Esophagus muscularis mucosa (tissue), 4 donors: ENCODE data around the gene RAMP3. TPM values are rescaled to one million over a fixed set of nuclear protein-coding genes. Genes with fewer than 3 reads are reported as not detected.

ENCODE experiments used
- DNase-seq: peaks from one replicate; pipeline ENCODE4 v3.0.0-alpha.2; 2017; ENCODE audit errors: extremely low spot score
- H3K27ac ChIP-seq, 4 donors: fragments of 200-600 bp; sonication (generic); replicated peaks in 1 of 4; 1 replicate in 3 of 4; 2 replicates in 1 of 4; pipeline ENCODE4 v1.5.1; 2016 to 2019; ENCODE audit warnings: mild to moderate bottlenecking in 1 of 4
- H3K27me3 ChIP-seq, 4 donors: fragments of 200-600 bp; sonication (generic); one replicate each; pipeline versions ENCODE4 v1.5.1 to v1.6.0; 2016 to 2019
- H3K36me3 ChIP-seq, 4 donors: fragments of 200-600 bp; sonication (generic); one replicate each; pipeline ENCODE4 v1.5.1; 2016 to 2019
- H3K4me1 ChIP-seq, 4 donors: fragments of 200-600 bp; sonication (generic); one replicate each; pipeline ENCODE4 v1.5.1; 2016 to 2019
- H3K4me3 ChIP-seq, 4 donors: fragments of 200-600 bp; sonication (generic); 1 replicate in 2 of 4; 2 replicates in 2 of 4; pipeline ENCODE4 v1.5.1; 2016 to 2019; ENCODE audit warnings: mild to moderate bottlenecking in 4 of 4, moderate library complexity in 1 of 4
- H3K9me3 ChIP-seq, 4 donors: fragments of 200-600 bp; sonication (generic); 1 replicate in 3 of 4; 2 replicates in 1 of 4; pipeline ENCODE4 v1.5.1; 2016 to 2019
- CTCF ChIP-seq, 3 experiments: fragments of 200-600 bp in 2 of 3; fragments of 450-650 bp in 1 of 3; sonication (generic) in 2 of 3; IDR thresholded peaks; one replicate each; pipeline ENCODE4 v1.5.1; 2017 to 2019; ENCODE audit warnings: antibody characterized with exemption in 3 of 3, mild to moderate bottlenecking in 2 of 3, moderate library complexity in 1 of 3
- EP300 ChIP-seq: sonication (generic); formaldehyde crosslinking; IDR thresholded peaks from one replicate; pipeline ENCODE4 v1.6.1; 2017; ENCODE audit warnings: antibody characterized with exemption
- POLR2A ChIP-seq: fragments of 450-650 bp; IDR thresholded peaks from one replicate; pipeline ENCODE4 v1.6.1; 2017; ENCODE audit warnings: antibody characterized with exemption, moderate library complexity, mild to moderate bottlenecking, low read depth
- POLR2AphosphoS5 ChIP-seq, 2 donors: sonication (generic); formaldehyde crosslinking; IDR thresholded peaks; one replicate each; pipeline ENCODE4 v1.6.1; 2017; ENCODE audit warnings: antibody characterized with exemption in 2 of 2
- WGBS: methylation state at CpG from one replicate; pipeline ENCODE4 v1.1.5; 2018; 5-methylcytosine and 5-hydroxymethylcytosine counted together
- intact Hi-C: fragments of 100-400 bp; cut with DNase I; formaldehyde crosslinking; loops from one replicate; pipeline ENCODE4 v1.15.1; 2023
- total RNA-seq, 4 donors: library from RNA; depleted of rRNA; stranded (reverse); fragments of >200 nt; gene quantifications; one replicate each; pipeline versions ENCODE4 v1.1.0 to v1.2.1, GENCODE V29; 2016

The RAMP3 gene
- total RNA-seq, 4 donors from 2014 or later = 30.7 to 112 (median 77.2) TPM

GRCh38 chr7:45180084-45180986 is 22.7 kb downstream of the RAMP3 start:
- intact Hi-C loops = no loop called here

GRCh38 chr7:45181286-45181960 is 23.8 kb downstream of the RAMP3 start:
- H3K27me3 ChIP-seq = peaks cover 0 to 31% (median 0%) of the 10 kb centered on the region in 4 donors
- TF ChIP-seq EP300 (no peak), POLR2AphosphoS5 (IDR thresholded peaks at IDR 0.05) (no peak), POLR2A (no peak), CTCF (IDR thresholded peaks at IDR 0.05) (no peak)
- no peak overlapping the region for H3K27ac ChIP-seq
- 87% methylated on average over 4 of the region's 7 CpGs for WGBS
- DNase-seq = no peak
- H3K4me1 ChIP-seq = no peaks in the 10 kb centered on the region
- H3K4me3 ChIP-seq = no peak overlapping the region
- intact Hi-C loops = no loop called here
- H3K9me3 ChIP-seq = no peaks in the 10 kb centered on the region
- H3K36me3 ChIP-seq = peaks cover 0 to 29% (median 1%) of the 10 kb centered on the region in 4 donors

More at GRCh38 chr7:45180084-45180986, 22.7 kb downstream of the RAMP3 start:
- no peak overlapping the region for H3K27ac ChIP-seq
- no peaks in the 10 kb centered on the region for H3K9me3 ChIP-seq
- H3K4me3 ChIP-seq = no peak overlapping the region
- no peaks in the 10 kb centered on the region for H3K4me1 ChIP-seq
- H3K36me3 ChIP-seq = peaks cover 0 to 23% (median 0%) of the 10 kb centered on the region in 4 donors
- DNase-seq = no peak
- WGBS = 89% methylated on average over 12 of the region's 13 CpGs
- no peak for TF ChIP-seq POLR2AphosphoS5 (IDR thresholded peaks at IDR 0.05)
- no peak for TF ChIP-seq POLR2A
- no peak for TF ChIP-seq CTCF (IDR thresholded peaks at IDR 0.05)
- TF ChIP-seq EP300 = no peak
- H3K27me3 ChIP-seq = peaks cover 0 to 35% (median 0%) of the 10 kb centered on the region in 4 donors

GRCh38 chr7:45181991-45182855 is 24.6 kb downstream of the RAMP3 start:
- no peak for DNase-seq
- peaks cover 0 to 23% (median 0%) of the 10 kb centered on the region in 4 donors for H3K27me3 ChIP-seq
- TF ChIP-seq POLR2AphosphoS5 (IDR thresholded peaks at IDR 0.05) (no peak), POLR2A (no peak), CTCF (IDR thresholded peaks at IDR 0.05) (no peak), EP300 (no peak)
- H3K27ac ChIP-seq = no peak overlapping the region
- peaks cover 0 to 32% (median 2%) of the 10 kb centered on the region in 4 donors for H3K36me3 ChIP-seq
- 79% methylated on average over 6 of the region's 8 CpGs for WGBS
- intact Hi-C loops = no loop called here
- H3K9me3 ChIP-seq = no peaks in the 10 kb centered on the region
- no peak overlapping the region for H3K4me3 ChIP-seq
- H3K4me1 ChIP-seq = no peaks in the 10 kb centered on the region

GRCh38 chr7:45182856-45183710 is 25.5 kb downstream of the RAMP3 start:
- intact Hi-C loops = no loop called here
- Histone ChIP-seq H3K9me3 (no peaks in the 10 kb centered on the region), H3K27me3 (peaks cover 0 to 16% (median 0%) of the 10 kb centered on the region in 4 donors), H3K27ac (no peak overlapping the region), H3K4me3 (no peak overlapping the region), H3K36me3 (peaks cover 0 to 38% (median 2%) of the 10 kb centered on the region in 4 donors), H3K4me1 (no peaks in the 10 kb centered on the region)
- no peak for DNase-seq
- WGBS = 88% methylated on average over 14 of the region's 21 CpGs
- TF ChIP-seq EP300 = no peak
- no peak for TF ChIP-seq POLR2AphosphoS5 (IDR thresholded peaks at IDR 0.05)
- no peak for TF ChIP-seq CTCF (IDR thresholded peaks at IDR 0.05)
- TF ChIP-seq POLR2A = no peak
